ENCODE results near the gene C16orf87. TPM values are rescaled to one million over a fixed set of nuclear protein-coding genes. Genes with fewer than 3 reads are reported as not detected.

The C16orf87 gene
- total and polyA plus RNA-seq, 4 donors = 4.1 to 12.9 (median 5.3) TPM

- TF ChIP-seq REST (IDR thresholded peaks at IDR 0.05) (no peak), FOXA1 (IDR thresholded peaks at IDR 0.05) (no peak), TAF1 (conservative IDR thresholded peaks at IDR 0.05) (no peak), RAD21 (IDR thresholded peaks at IDR 0.05) (no peak), CTCF (IDR thresholded peaks at IDR 0.05; ENCODE audit: low read depth, low read length, missing input control) (no peak)
These were observed 15.0 kb upstream of the C16orf87 start (continued) for GRCh38 chr16:46845952-46846351.

- no peak overlapping the region for H3K4me3 ChIP-seq (ENCODE audit: low read depth in 1 of 3, low read length in 3 of 3)
- no peak overlapping the region for H3K27ac ChIP-seq (ENCODE audit: low read depth in 1 of 2, low read length in 2 of 2)
- WGBS = 46% methylated on average over 10 of the region's 10 CpGs
- peaks cover 0 to 9% (median 5%) of the 10 kb centered on the region in 4 donors for H3K4me1 ChIP-seq (ENCODE audit: control insufficient read depth in 4 of 4, insufficient read depth in 4 of 4, low read length in 3 of 4)
- no peaks in the 10 kb centered on the region for H3K27me3 ChIP-seq (ENCODE audit: control insufficient read depth in 4 of 4, insufficient read depth in 4 of 4, low read length in 3 of 4)
- no peaks in the 10 kb centered on the region for H3K36me3 ChIP-seq (ENCODE audit: control insufficient read depth in 4 of 4, insufficient read depth in 3 of 4, low read depth in 1 of 4, low read length in 3 of 4)
- H3K9me3 ChIP-seq (ENCODE audit: control insufficient read depth in 4 of 4, low read length in 3 of 4) = peaks cover 0 to 2% (median 0%) of the 10 kb centered on the region in 4 donors
- H3K9ac ChIP-seq (ENCODE audit: low read depth in 1 of 2, low read length in 2 of 2) = no peak overlapping the region
- peak in 1 of 2 donors; percentile 64 for TF ChIP-seq RXRA (IDR thresholded peaks at IDR 0.05)
- TF ChIP-seq CTCF (IDR thresholded peaks at IDR 0.05; ENCODE audit: low read depth, low read length, missing input control) = no peak
- no peak for DNase-seq (ENCODE audit: low spot score)
These were observed 13.8 kb upstream of the C16orf87 start for GRCh38 chr16:46844771-46845170.

- 58% methylated on average over 74 of the region's 74 CpGs for WGBS
- no peak for DNase-seq (ENCODE audit: low spot score)
- peaks cover 0 to 2% (median 0%) of the 10 kb centered on the region in 4 donors for H3K9me3 ChIP-seq (ENCODE audit: control insufficient read depth in 4 of 4, low read length in 3 of 4)
- H3K4me1 ChIP-seq (ENCODE audit: control insufficient read depth in 4 of 4, insufficient read depth in 4 of 4, low read length in 3 of 4) = peaks cover 0 to 12% (median 7%) of the 10 kb centered on the region in 4 donors
- H3K4me3 ChIP-seq (ENCODE audit: low read depth in 1 of 3, low read length in 3 of 3) = no peak overlapping the region
- H3K27me3 ChIP-seq (ENCODE audit: control insufficient read depth in 4 of 4, insufficient read depth in 4 of 4, low read length in 3 of 4) = no peaks in the 10 kb centered on the region
- TF ChIP-seq MAX (IDR thresholded peaks at IDR 0.05) (no peak), SP1 (IDR thresholded peaks at IDR 0.05) (no peak), GABPA (IDR thresholded peaks at IDR 0.05 in 1 of 2, conservative IDR thresholded peaks at IDR 0.05 in 1 of 2) (no peak), HNF4A (conservative IDR thresholded peaks at IDR 0.05) (no peak), JUND (IDR thresholded peaks at IDR 0.05) (no peak), FOXA1 (IDR thresholded peaks at IDR 0.05) (no peak), REST (IDR thresholded peaks at IDR 0.05) (no peak), RAD21 (IDR thresholded peaks at IDR 0.05) (no peak)
- no peak overlapping the region for H3K9ac ChIP-seq (ENCODE audit: low read depth in 1 of 2, low read length in 2 of 2)
- no peak overlapping the region for H3K27ac ChIP-seq (ENCODE audit: low read depth in 1 of 2, low read length in 2 of 2)
- H3K36me3 ChIP-seq (ENCODE audit: control insufficient read depth in 4 of 4, insufficient read depth in 3 of 4, low read depth in 1 of 4, low read length in 3 of 4) = no peaks in the 10 kb centered on the region
These were observed 13.1 kb upstream of the C16orf87 start for GRCh38 chr16:46843898-46844642.
